ENCODE results near the gene OR6Y1.

The OR6Y1 gene

DNA sequence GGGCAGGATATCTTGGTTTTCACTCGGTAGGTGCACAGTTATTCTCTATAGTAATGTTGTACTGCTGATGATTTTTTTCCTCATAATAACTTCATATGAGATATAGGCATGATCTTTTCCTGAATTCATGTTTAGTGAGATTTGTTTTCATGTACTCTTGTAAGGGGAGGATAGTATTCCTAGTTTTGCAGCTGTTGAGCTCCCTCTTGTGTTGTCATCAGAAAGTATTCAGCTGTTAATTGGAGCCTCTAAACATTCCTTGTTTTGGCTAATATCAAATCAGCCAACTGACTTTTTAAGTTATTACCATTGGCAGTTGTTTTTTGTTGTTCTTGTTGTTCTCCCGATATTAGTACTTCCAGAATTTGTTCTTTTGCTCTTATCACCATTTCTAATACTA lies 57.8 kb downstream of the OR6Y1 start:
- DNase-seq, result no peak

DNA sequence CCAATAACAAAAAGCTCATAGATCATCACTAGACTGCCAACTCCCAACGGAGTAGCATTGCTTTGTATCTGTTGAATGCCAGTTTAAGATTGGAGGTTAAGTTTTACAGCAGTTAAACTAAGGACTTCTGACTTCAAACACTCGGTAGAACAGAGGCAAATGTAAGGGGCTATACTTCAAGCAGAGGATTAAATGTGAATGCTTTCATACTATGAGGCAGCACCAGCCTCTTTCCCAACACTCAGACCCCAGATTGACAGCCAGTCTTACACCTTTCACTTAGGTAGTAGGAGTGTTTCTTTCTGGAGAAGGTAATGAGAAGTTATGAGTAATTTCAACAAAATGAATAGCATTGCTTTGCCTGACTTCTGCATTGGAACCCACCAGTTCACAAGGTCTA lies 59.4 kb downstream of the OR6Y1 start:
- no peak for DNase-seq

Data from cortex of kidney (tissue), 1 donor.